H9 (cell line): ENCODE data around the gene RPS17. TPM values are rescaled to one million over a fixed set of nuclear protein-coding genes. Genes with fewer than 3 reads are reported as not detected.

Source experiments
- total RNA-seq: library from RNA; stranded (reverse); gene quantifications from 2 replicates; pipeline ENCODE4 v1.2.1, GENCODE V29; 2021

RPS17 gene
- total RNA-seq, 1 experiment from 2014 or later, result 2,597 TPM

Other genes starting within 250 kb of the RPS17 start
- 2.0 TPM in 2 replicates for gene GOLGA6L10, start 191.0 kb downstream of the RPS17 start, total RNA-seq
- 3.9 TPM in 2 replicates for gene GOLGA6L9, start 110.6 kb downstream of the RPS17 start, total RNA-seq
- 1.0 and 1.5 TPM in 2 replicates for gene CPEB1, start 106.9 kb upstream of the RPS17 start, total RNA-seq
- 9.8 and 10.6 TPM in 2 replicates for gene AP3B2, start 169.4 kb upstream of the RPS17 start, total RNA-seq